ENCODE data around the gene FLT4. TPM values are rescaled to one million over a fixed set of nuclear protein-coding genes. Genes with fewer than 3 reads are reported as not detected.

Gene FLT4
- total RNA-seq, 1 donor from 2014 or later = not detected

GRCh38 chr5:180640611-180640860, 8.9 kb downstream of the FLT4 start:
- Mint-ChIP-seq H3K27me3 (peaks cover 9% of the 10 kb centered on the region), H3K4me1 (no peaks in the 10 kb centered on the region), H3K27ac (no peak overlapping the region), H3K36me3 (ENCODE audit: low read depth) (no peaks in the 10 kb centered on the region), H3K9me3 (no peaks in the 10 kb centered on the region), H3K4me3 (no peak overlapping the region)
- TF ChIP-seq CTCF (IDR thresholded peaks at IDR 0.05) = no peak
- intact Hi-C loops (cut with micrococcal nuclease) = no loop called here
- POLR2A ChIA-PET = no interaction called here
- ATAC-seq (ENCODE audit: low read depth) (no peak), DNase-seq (no peak)
- CTCF ChIA-PET = no interaction called here

- Mint-ChIP-seq H3K27ac (no peak overlapping the region), H3K4me1 (no peaks in the 10 kb centered on the region), H3K36me3 (ENCODE audit: low read depth) (no peaks in the 10 kb centered on the region), H3K9me3 (no peaks in the 10 kb centered on the region), H3K27me3 (peaks cover 8% of the 10 kb centered on the region), H3K4me3 (no peak overlapping the region)
- no peak for ATAC-seq (ENCODE audit: low read depth)
- intact Hi-C loops (cut with micrococcal nuclease) = no loop called here
- no peak for DNase-seq
- ChIA-PET CTCF (no interaction called here), POLR2A (no interaction called here)
- no peak for TF ChIP-seq CTCF (IDR thresholded peaks at IDR 0.05)
These were observed 9.4 kb downstream of the FLT4 start for GRCh38 chr5:180639741-180640610.

- Mint-ChIP-seq H3K27me3 (peaks cover 4% of the 10 kb centered on the region), H3K9me3 (no peaks in the 10 kb centered on the region), H3K4me1 (no peaks in the 10 kb centered on the region), H3K27ac (no peak overlapping the region), H3K36me3 (ENCODE audit: low read depth) (no peaks in the 10 kb centered on the region), H3K4me3 (no peak overlapping the region)
- intact Hi-C loops (cut with micrococcal nuclease) = no loop called here
- ATAC-seq (ENCODE audit: low read depth) (no peak), DNase-seq (no peak)
- ChIA-PET POLR2A (no interaction called here), CTCF (no interaction called here)
- TF ChIP-seq CTCF (IDR thresholded peaks at IDR 0.05) = no peak
These were observed 10.1 kb downstream of the FLT4 start for GRCh38 chr5:180639287-180639686.

- DNase-seq (no peak), ATAC-seq (ENCODE audit: low read depth) (no peak)
- CTCF ChIA-PET = no interaction called here
- no peaks in the 10 kb centered on the region for H3K36me3 Mint-ChIP-seq (ENCODE audit: low read depth)
- intact Hi-C loops (cut with micrococcal nuclease) = no loop called here
- no peaks in the 10 kb centered on the region for H3K4me1 Mint-ChIP-seq
- TF ChIP-seq CTCF (IDR thresholded peaks at IDR 0.05) = no peak
- H3K9me3 Mint-ChIP-seq = no peaks in the 10 kb centered on the region
- no peak overlapping the region for H3K4me3 Mint-ChIP-seq
- POLR2A ChIA-PET = no interaction called here
- no peak overlapping the region for H3K27ac Mint-ChIP-seq
- no peaks in the 10 kb centered on the region for H3K27me3 Mint-ChIP-seq
These were observed 11.3 kb downstream of the FLT4 start for GRCh38 chr5:180637962-180638680.

- DNase-seq (no peak), ATAC-seq (ENCODE audit: low read depth) (no peak)
- ChIA-PET POLR2A (no interaction called here), CTCF (no interaction called here)
- intact Hi-C loops (cut with micrococcal nuclease) = no loop called here
- no peak for TF ChIP-seq CTCF (IDR thresholded peaks at IDR 0.05)
- H3K27ac Mint-ChIP-seq = no peak overlapping the region
- H3K9me3 Mint-ChIP-seq = no peaks in the 10 kb centered on the region
- no peak overlapping the region for H3K4me3 Mint-ChIP-seq
- no peaks in the 10 kb centered on the region for H3K4me1 Mint-ChIP-seq
- H3K27me3 Mint-ChIP-seq = no peaks in the 10 kb centered on the region
- H3K36me3 Mint-ChIP-seq (ENCODE audit: low read depth) = no peaks in the 10 kb centered on the region
These were observed 12.9 kb downstream of the FLT4 start for GRCh38 chr5:180636403-180637075.
